GM12878 (cell line): Measurements from ENCODE around the gene KIF2A. TPM values are rescaled to one million over a fixed set of nuclear protein-coding genes. Genes with fewer than 3 reads are reported as not detected.

Experiments
- ATAC-seq: fragments of 200-7000 bp; cut with Tn5 transposase; 3 replicates; pipeline ENCODE4 v1.9.1; 2020; ENCODE audit warnings: mild to moderate bottlenecking, moderate library complexity
- BruUV-seq: library from RNA; stranded (reverse); fragments of 400-500 nt; replicated peaks from 2 replicates; lab custom pipeline; 2021; lab: Mats Ljungman, UMichigan
- CTCF ChIA-PET: fragments of 300-600 bp; sonication (Branson Sonifier 250); formaldehyde crosslinking; extraction: SDS; loops from one replicate; lab custom pipeline; 2021; ENCODE audit warnings: inconsistent platforms; lab: Yijun Ruan, JAX
- POLR2A ChIA-PET: fragments of 350-600 bp; formaldehyde crosslinking; extraction: SDS; loops from one replicate; lab custom pipeline; 2021; ENCODE audit warnings: inconsistent platforms; lab: Charles Lee
- RAD21 ChIA-PET: fragments of 300-600 bp; sonication (Branson Sonifier 250); formaldehyde crosslinking; loops from one replicate; lab custom pipeline; 2023; ENCODE audit warnings: antibody characterized with exemption; ENCODE audit not compliant: unreplicated experiment; lab: Charles Lee
- SMC1A ChIA-PET: fragments of 300-600 bp; sonication (Branson Sonifier 250); formaldehyde crosslinking; loops from one replicate; lab custom pipeline; 2023; ENCODE audit not compliant: unreplicated experiment, uncharacterized antibody; lab: Charles Lee
- DNase-seq: peaks from one replicate; pipeline ENCODE4 v3.0.0-alpha.2; 2011; ENCODE audit warnings: low read depth, low spot score
- FAIRE-seq: peaks from 3 replicates; lab custom pipeline; 2011; peaks lifted over from hg19 to GRCh38; lab: Jason Lieb, UNC
- H2AFZ ChIP-seq: 2 replicates; pipeline ENCODE4 v1.6.0; 2011; ENCODE audit warnings: low read depth, low read length, control low read depth; ENCODE audit not compliant: control insufficient read depth
- H3K27ac ChIP-seq: 2 replicates; pipeline ENCODE4 v1.5.1; 2011; ENCODE audit warnings: control low read depth; ENCODE audit not compliant: control insufficient read depth, insufficient read depth
- H3K27me3 ChIP-seq, 2 experiments: replicated peaks in 1 of 2; 2 replicates each; pipeline versions ENCODE4 v1.6.0 to v1.6.1; 2011; ENCODE audit warnings: low read length in 1 of 2; ENCODE audit not compliant: control insufficient read depth in 2 of 2, insufficient read depth in 2 of 2
- H3K36me3 ChIP-seq, 2 experiments: 2 replicates each; pipeline ENCODE4 v1.5.1; 2011; ENCODE audit warnings: low read length in 1 of 2; ENCODE audit not compliant: control insufficient read depth in 2 of 2, insufficient read depth in 2 of 2
- H3K4me1 ChIP-seq: 2 replicates; pipeline ENCODE4 v1.6.1; 2011; ENCODE audit warnings: mild to moderate bottlenecking, low read length, moderate library complexity, mixed read lengths; ENCODE audit not compliant: control insufficient read depth, insufficient read depth
- H3K4me2 ChIP-seq: 2 replicates; pipeline ENCODE4 v1.6.0; 2011; ENCODE audit warnings: control low read depth; ENCODE audit not compliant: control insufficient read depth, insufficient read depth
- H3K4me3 ChIP-seq: fragments of 200-600 bp; sonication (generic); 2 replicates; pipeline ENCODE4 v1.5.1; 2016
- H3K79me2 ChIP-seq: 2 replicates; pipeline ENCODE4 v1.6.0; 2011; ENCODE audit warnings: low read length; ENCODE audit not compliant: control insufficient read depth, insufficient read depth
- H3K9ac ChIP-seq: 2 replicates; pipeline ENCODE4 v1.8.0; 2011; ENCODE audit warnings: low read length, control low read depth, mixed read lengths; ENCODE audit not compliant: control insufficient read depth, insufficient read depth
- H3K9me3 ChIP-seq: replicated peaks from 3 replicates; pipeline ENCODE4 v1.5.1; 2011; ENCODE audit warnings: mild to moderate bottlenecking, low read length; ENCODE audit not compliant: control insufficient read depth, insufficient read depth
- H4K20me1 ChIP-seq: 2 replicates; pipeline ENCODE4 v1.6.0; 2011; ENCODE audit not compliant: control insufficient read depth, insufficient read depth
- ATF2 ChIP-seq: IDR thresholded peaks from 2 replicates; pipeline ENCODE4 v1.6.1; 2012; ENCODE audit warnings: low read length, inconsistent platforms
- BCL11A ChIP-seq: IDR thresholded peaks from 2 replicates; pipeline ENCODE4 v1.6.1; 2011; ENCODE audit warnings: low read depth, low read length
- ESRRA ChIP-seq: IDR thresholded peaks from 2 replicates; pipeline ENCODE4 v1.6.1; 2012; ENCODE audit warnings: mild to moderate bottlenecking, low read length, improper control_type of control experiment
- IRF5 ChIP-seq: fragments of 450-650 bp; IDR thresholded peaks from 2 replicates; pipeline ENCODE4 v1.6.1; 2017; ENCODE audit warnings: borderline replicate concordance
- JUNB ChIP-seq: IDR thresholded peaks from 2 replicates; pipeline ENCODE4 v1.6.1; 2016; ENCODE audit warnings: antibody characterized with exemption, mild to moderate bottlenecking
- NBN ChIP-seq: fragments of 450-650 bp; IDR thresholded peaks from 2 replicates; pipeline ENCODE4 v1.6.1; 2016
- NFXL1 ChIP-seq: fragments of 450-650 bp; IDR thresholded peaks from 2 replicates; pipeline ENCODE4 v1.6.1; 2017; ENCODE audit warnings: antibody characterized with exemption, mild to moderate bottlenecking, borderline replicate concordance
- NRF1 ChIP-seq: conservative IDR thresholded peaks from 2 replicates; pipeline ENCODE4 v1.6.1; 2011; ENCODE audit warnings: mild to moderate bottlenecking, low read depth, low read length, improper control_type of control experiment
- POLR2AphosphoS2 ChIP-seq: IDR thresholded peaks from 2 replicates; pipeline ENCODE4 v1.6.1; 2011; ENCODE audit warnings: low read depth, mild to moderate bottlenecking, low read length, improper control_type of control experiment, moderate library complexity
- POLR2AphosphoS5 ChIP-seq: IDR thresholded peaks from 2 replicates; pipeline ENCODE4 v1.6.1; 2011; ENCODE audit warnings: mild to moderate bottlenecking, low read length, inconsistent platforms
- RAD21 ChIP-seq: IDR thresholded peaks from 2 replicates; pipeline ENCODE4 v1.6.1; 2011; ENCODE audit warnings: mild to moderate bottlenecking, low read depth, low read length, moderate library complexity; ENCODE audit not compliant: insufficient read depth
- RELB ChIP-seq: fragments of 450-650 bp; IDR thresholded peaks from 2 replicates; pipeline ENCODE4 v1.6.1; 2017; ENCODE audit warnings: low read depth, mild to moderate bottlenecking, moderate library complexity
- SIN3A ChIP-seq: IDR thresholded peaks from 2 replicates; pipeline ENCODE4 v1.6.1; 2012; ENCODE audit warnings: low read depth, low read length, improper control_type of control experiment
- SMAD5 ChIP-seq: IDR thresholded peaks from 2 replicates; pipeline ENCODE4 v1.6.1; 2016; ENCODE audit warnings: antibody characterized with exemption, low read depth
- SREBF1 ChIP-seq: IDR thresholded peaks from 2 replicates; pipeline ENCODE4 v1.6.1; 2012; ENCODE audit warnings: mild to moderate bottlenecking, low read length
- SRF ChIP-seq, 2 experiments: IDR thresholded peaks; 2 replicates each; pipeline ENCODE4 v1.6.1; 2011; ENCODE audit warnings: low read depth in 2 of 2, low read length in 2 of 2, mild to moderate bottlenecking in 1 of 2, moderate library complexity in 1 of 2
- TAF1 ChIP-seq: IDR thresholded peaks from 2 replicates; pipeline ENCODE4 v1.6.1; 2011; ENCODE audit warnings: mild to moderate bottlenecking, low read depth, low read length, borderline replicate concordance
- YY1 ChIP-seq: IDR thresholded peaks from 2 replicates; pipeline ENCODE4 v1.6.1; 2011; ENCODE audit warnings: low read depth, mild to moderate bottlenecking, low read length
- WGBS: methylation state at CpG from one replicate; pipeline ENCODE4 v1.1.6; 2016; ENCODE audit warnings: low lambda C conversion rate; ENCODE audit not compliant: insufficient replicate concordance, insufficient coverage; ENCODE audit errors: missing lambda C conversion rate; 5-methylcytosine and 5-hydroxymethylcytosine counted together
- in situ Hi-C: fragments of 300-500 bp; cut with MboI; formaldehyde crosslinking; loops from 9 replicates; pipeline ENCODE4 v1.14.3; 2018; ENCODE audit warnings: mixed read lengths
- intact Hi-C: fragments of 100-400 bp; cut with micrococcal nuclease; formaldehyde crosslinking; loops from one replicate; pipeline ENCODE4 v1.14.2; 2022; ENCODE audit not compliant: unreplicated experiment
- polyA plus RNA-seq, 11 experiments: library from polyadenylated mRNA; depleted of rRNA in 4 of 11; unstranded in 6 of 11; stranded (reverse) in 5 of 11; fragments of >200 nt; fragmentation: Nextera tagmentation in 4 of 11; fragmentation: Illumina TruSeq in 1 of 11; extraction: Ambion mirVana in 4 of 11; extraction: Trizol in 1 of 11; gene quantifications; 1 replicate in 1 of 11; 2 replicates in 10 of 11; pipeline versions ENCODE4 v1.2.1 to v1.2.3, GENCODE V29; 2011 to 2016; ENCODE audit warnings: inconsistent platforms in 2 of 11, missing spikeins in 2 of 11, low read depth in 1 of 11
- total RNA-seq, 4 experiments: library from RNA; depleted of rRNA in 3 of 4; stranded (reverse); fragments of >200 nt in 3 of 4; fragmentation: Illumina TruSeq in 1 of 4; extraction: Trizol in 1 of 4; gene quantifications; 2 replicates each; pipeline versions ENCODE4 v1.2.1 to v1.2.3, GENCODE V29; 2013 to 2021

The KIF2A gene
- total and polyA plus RNA-seq, 10 of the 15 experiments (the other 5 are each of a cell fraction or from before 2014, with no cell fraction given) = 35.9 to 124 (median 80.1) TPM

- H3K9ac ChIP-seq = no peak overlapping the region
- TF ChIP-seq NFXL1 (no peak), SIN3A (no peak), TAF1 (no peak), YY1 (no peak), ESRRA (no peak), SMAD5 (no peak), JUNB (no peak), IRF5 (no peak), RAD21 (no peak), NRF1 (no peak), BCL11A (no peak), ATF2 (no peak), POLR2AphosphoS2 (no peak), SREBF1 (no peak), NBN (no peak), SRF (IDR thresholded peaks at IDR 0.05; ENCODE audit: low read depth in 2 of 2, low read length in 2 of 2) (no peak), RELB (no peak), POLR2AphosphoS5 (no peak)
- TF ChIP-seq, all 136 proteins: peak for 0
These were observed 3.1 kb downstream of the KIF2A start for GRCh38 chr5:62309107-62309506.

More at GRCh38 chr5:62309107-62309506, 3.1 kb downstream of the KIF2A start:
- ChIA-PET CTCF (interaction anchor here (0.8 to 2.0 kb wide), 8 partner anchors 10 to 105 kb away, joined by 3 to 16 read pairs (median 8); no protein-coding TSS in a partner anchor), POLR2A (interaction anchor here (0.9 to 3.2 kb wide), 3 partner anchors 9 to 95 kb away, joined by 3 to 17 read pairs (median 11); partner anchors contain the start of gene DIMT1), RAD21 (interaction anchor here (0.9 to 4.6 kb wide), 4 partner anchors 9 to 95 kb away, joined by 3 to 17 read pairs (median 8); partner anchors contain the start of gene DIMT1), SMC1A (interaction anchor here (0.5 to 4.1 kb wide), 18 partner anchors 9 to 94 kb away, joined by 3 to 30 read pairs (median 7); partner anchors contain the start of gene DIMT1)
- no TSS peak for BruUV-seq
- H3K9me3 ChIP-seq = no peaks in the 10 kb centered on the region
- H3K27me3 ChIP-seq = no peaks in the 10 kb centered on the region
- WGBS = 99% methylated on average over 4 of the region's 4 CpGs
- in situ Hi-C loops (no loop called here), intact Hi-C loops (loop anchor here (5.0 kb wide), 3 partner anchors 42 to 93 kb away; partner anchors contain the start of gene DIMT1)
- ATAC-seq = no peak
- H3K36me3 ChIP-seq = peaks cover 0 to 4% of the 10 kb centered on the region in 2 experiments; a peak in 2 of 4 replicates
- no peak for FAIRE-seq
- no peak for DNase-seq
- H2AFZ ChIP-seq = no peak overlapping the region
- H3K4me1 ChIP-seq = peaks cover 9% of the 10 kb centered on the region
- H4K20me1 ChIP-seq = no peaks in the 10 kb centered on the region; the same call in 1 of the 2 replicates
- H3K79me2 ChIP-seq = peaks cover 80% of the 10 kb centered on the region
- H3K4me2 ChIP-seq = peak overlapping the region; percentile 44; the same call in 1 of the 2 replicates
- no peak overlapping the region for H3K4me3 ChIP-seq
- H3K27ac ChIP-seq = no peak overlapping the region
